Kidney epithelial cell (primary cell): ENCODE data around the gene OPN4. TPM values are rescaled to one million over a fixed set of nuclear protein-coding genes. Genes with fewer than 3 reads are reported as not detected.

Experiments
- DNase-seq: peaks from one replicate; pipeline ENCODE4 v3.0.0-alpha.2; 2010; ENCODE audit warnings: low read depth
- H3K27me3 ChIP-seq: 2 replicates; pipeline ENCODE4 v1.6.0; 2011; ENCODE audit warnings: low read length; ENCODE audit not compliant: control insufficient read depth, insufficient read depth
- H3K36me3 ChIP-seq: 2 replicates; pipeline ENCODE4 v1.5.1; 2011; ENCODE audit warnings: low read length; ENCODE audit not compliant: control insufficient read depth, insufficient read depth
- H3K4me3 ChIP-seq: 2 replicates; pipeline ENCODE4 v1.5.1; 2011; ENCODE audit warnings: low read depth, mild to moderate bottlenecking, control low read depth, low read length
- total RNA-seq: library from RNA; depleted of rRNA; stranded (reverse); fragments of >200 nt; gene quantifications from 2 replicates; pipeline ENCODE4 v1.2.3, GENCODE V29; 2015
- TF ChIP-seq, protein P1 (sequence below): IDR thresholded peaks from 2 replicates; pipeline ENCODE4 v1.5.1; 2011; ENCODE audit warnings: mild to moderate bottlenecking, moderate library complexity, low read length, control low read depth, inconsistent platforms; ENCODE audit not compliant: insufficient read depth, poor library complexity, severe bottlenecking

Gene OPN4
- total RNA-seq, 1 donor from 2014 or later: not detected

DNA sequence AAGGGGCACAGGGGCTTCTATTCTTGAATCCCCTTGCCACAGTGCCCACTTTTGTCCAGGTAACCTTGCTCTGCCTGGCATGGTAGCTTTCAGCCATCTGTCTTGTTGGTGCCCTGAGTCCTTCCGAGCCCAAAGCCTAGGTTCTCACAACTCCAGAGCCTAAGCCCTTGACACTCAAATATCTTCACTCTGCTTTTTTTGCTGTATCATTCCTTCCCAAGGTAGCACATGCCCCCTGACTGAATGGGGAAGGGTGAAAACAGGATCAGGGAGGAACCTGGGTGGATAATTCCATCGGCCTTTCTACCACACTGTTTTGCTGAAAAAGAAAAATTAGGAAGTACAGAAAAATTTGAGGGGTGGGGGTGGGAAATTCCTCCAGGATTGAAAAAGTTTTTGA lies 51.6 kb downstream of the OPN4 start:
- no peak for DNase-seq
- Histone ChIP-seq H3K4me3 (no peak overlapping the region), H3K36me3 (no peaks in the 10 kb centered on the region), H3K27me3 (no peaks in the 10 kb centered on the region)
- TF ChIP-seq, protein P1, sequence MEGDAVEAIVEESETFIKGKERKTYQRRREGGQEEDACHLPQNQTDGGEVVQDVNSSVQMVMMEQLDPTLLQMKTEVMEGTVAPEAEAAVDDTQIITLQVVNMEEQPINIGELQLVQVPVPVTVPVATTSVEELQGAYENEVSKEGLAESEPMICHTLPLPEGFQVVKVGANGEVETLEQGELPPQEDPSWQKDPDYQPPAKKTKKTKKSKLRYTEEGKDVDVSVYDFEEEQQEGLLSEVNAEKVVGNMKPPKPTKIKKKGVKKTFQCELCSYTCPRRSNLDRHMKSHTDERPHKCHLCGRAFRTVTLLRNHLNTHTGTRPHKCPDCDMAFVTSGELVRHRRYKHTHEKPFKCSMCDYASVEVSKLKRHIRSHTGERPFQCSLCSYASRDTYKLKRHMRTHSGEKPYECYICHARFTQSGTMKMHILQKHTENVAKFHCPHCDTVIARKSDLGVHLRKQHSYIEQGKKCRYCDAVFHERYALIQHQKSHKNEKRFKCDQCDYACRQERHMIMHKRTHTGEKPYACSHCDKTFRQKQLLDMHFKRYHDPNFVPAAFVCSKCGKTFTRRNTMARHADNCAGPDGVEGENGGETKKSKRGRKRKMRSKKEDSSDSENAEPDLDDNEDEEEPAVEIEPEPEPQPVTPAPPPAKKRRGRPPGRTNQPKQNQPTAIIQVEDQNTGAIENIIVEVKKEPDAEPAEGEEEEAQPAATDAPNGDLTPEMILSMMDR: no peak

DNA sequence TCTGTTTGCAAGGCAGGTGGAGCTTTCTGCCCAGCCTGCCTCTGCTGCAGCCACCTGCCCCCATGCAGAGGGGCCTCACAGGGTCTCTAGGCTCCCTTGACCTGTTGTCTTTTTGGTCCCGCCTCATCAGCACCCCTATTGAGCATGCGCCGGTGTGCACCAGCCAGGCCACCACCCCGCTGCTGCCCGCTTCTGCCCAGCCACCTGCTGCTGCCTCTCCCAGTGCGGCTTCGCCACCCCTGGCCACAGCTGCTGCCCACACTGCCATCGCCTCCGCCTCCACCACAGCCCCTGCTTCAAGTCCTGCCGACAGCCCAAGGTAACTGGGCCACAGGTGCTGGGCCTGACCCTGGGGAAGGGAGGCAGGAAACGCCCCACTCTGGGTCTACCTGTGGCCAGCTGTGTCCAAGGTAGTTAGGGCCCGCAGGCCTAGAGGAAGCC lies 52.1 kb downstream of the OPN4 start:
- TF ChIP-seq, protein P1: no peak
- no peak for DNase-seq
- H3K4me3 ChIP-seq: no peak overlapping the region

GRCh38 chr10:86706977-86707376 lies 52.6 kb downstream of the OPN4 start:
- Histone ChIP-seq H3K4me3 (no peak overlapping the region), H3K36me3 (no peaks in the 10 kb centered on the region), H3K27me3 (no peaks in the 10 kb centered on the region)
- TF ChIP-seq, protein P1: no peak
- no peak for DNase-seq

More for the DNA sequence above, 52.1 kb downstream of the OPN4 start:
- Histone ChIP-seq H3K36me3 (no peaks in the 10 kb centered on the region), H3K27me3 (no peaks in the 10 kb centered on the region)

GRCh38 chr10:86707505-86707904 lies 53.2 kb downstream of the OPN4 start:
- Histone ChIP-seq H3K4me3 (no peak overlapping the region), H3K27me3 (no peaks in the 10 kb centered on the region), H3K36me3 (no peaks in the 10 kb centered on the region)
- TF ChIP-seq, protein P1: no peak
- no peak for DNase-seq

GRCh38 chr10:86708068-86708782 lies 53.9 kb downstream of the OPN4 start:
- H3K36me3 ChIP-seq: no peaks in the 10 kb centered on the region
- no peak overlapping the region for H3K4me3 ChIP-seq
- no peaks in the 10 kb centered on the region for H3K27me3 ChIP-seq
- TF ChIP-seq, protein P1: no peak
- DNase-seq: no peak
